ENCODE data around the gene BHLHA9.

Gene BHLHA9

GRCh38 chr17:1267471-1267943 is 2.7 kb upstream of the BHLHA9 start:
- TF ChIP-seq OSR1 (CRISPR knock-in tag; IDR thresholded peaks at IDR 0.05), result no peak
- ATAC-seq, result no peak

- ATAC-seq, result no peak
- no peak for TF ChIP-seq ZNF70 (CRISPR knock-in tag; IDR thresholded peaks at IDR 0.05)
- no peak for TF ChIP-seq TCF4 (CRISPR knock-in tag; IDR thresholded peaks at IDR 0.05; ENCODE audit: borderline replicate concordance)
These were observed 783 bp downstream of the BHLHA9 start for GRCh38 chr17:1271030-1271423.

GRCh38 chr17:1271441-1271840 is 1.2 kb downstream of the BHLHA9 start:
- TF ChIP-seq ZFP30 (CRISPR knock-in tag; IDR thresholded peaks at IDR 0.05), result no peak
- TF ChIP-seq ISL1 (CRISPR knock-in tag; IDR thresholded peaks at IDR 0.05), result no peak
- no peak for TF ChIP-seq SNAI2 (CRISPR knock-in tag; IDR thresholded peaks at IDR 0.05)
- TF ChIP-seq OSR1 (CRISPR knock-in tag; IDR thresholded peaks at IDR 0.05), result no peak
- TF ChIP-seq ZNF8 (CRISPR knock-in tag; IDR thresholded peaks at IDR 0.05), result no peak
- no peak for TF ChIP-seq POU6F1 (CRISPR knock-in tag; IDR thresholded peaks at IDR 0.05; ENCODE audit: borderline replicate concordance, low read depth)
- ATAC-seq, result no peak

- 0 out of 3 replicates have a peak, but pooled peaks have one; percentile 7 for ATAC-seq
- no peak for TF ChIP-seq ZC3H10 (CRISPR knock-in tag; IDR thresholded peaks at IDR 0.05)
- TF ChIP-seq ZNF8 (CRISPR knock-in tag; IDR thresholded peaks at IDR 0.05), result no peak
- TF ChIP-seq PATZ1 (CRISPR knock-in tag; IDR thresholded peaks at IDR 0.05; ENCODE audit: borderline replicate concordance), result no peak
- no peak for TF ChIP-seq PPARA (CRISPR knock-in tag; IDR thresholded peaks at IDR 0.05; ENCODE audit: borderline replicate concordance)
These were observed 2.5 kb downstream of the BHLHA9 start for GRCh38 chr17:1272701-1273100.

- ATAC-seq, result no peak
- TF ChIP-seq GLIS3 (CRISPR knock-in tag; IDR thresholded peaks at IDR 0.05) (no peak), ZNF8 (CRISPR knock-in tag; IDR thresholded peaks at IDR 0.05) (no peak), CREB5 (CRISPR knock-in tag; IDR thresholded peaks at IDR 0.05; ENCODE audit: low read depth) (no peak), TSHZ2 (CRISPR knock-in tag; IDR thresholded peaks at IDR 0.05) (no peak), ZC3H10 (CRISPR knock-in tag; IDR thresholded peaks at IDR 0.05) (no peak), OSR1 (CRISPR knock-in tag; IDR thresholded peaks at IDR 0.05) (no peak), POU6F1 (CRISPR knock-in tag; IDR thresholded peaks at IDR 0.05; ENCODE audit: borderline replicate concordance, low read depth) (no peak), ESRRG (CRISPR knock-in tag; IDR thresholded peaks at IDR 0.05) (no peak), SNAI2 (CRISPR knock-in tag; IDR thresholded peaks at IDR 0.05) (no peak), BACH2 (CRISPR knock-in tag; IDR thresholded peaks at IDR 0.05; ENCODE audit: borderline replicate concordance) (no peak), ZFP30 (CRISPR knock-in tag; IDR thresholded peaks at IDR 0.05) (no peak), ZNF70 (CRISPR knock-in tag; IDR thresholded peaks at IDR 0.05) (no peak), ARNTL (CRISPR knock-in tag; IDR thresholded peaks at IDR 0.05; ENCODE audit: borderline replicate concordance, low read depth) (no peak), CSDC2 (CRISPR knock-in tag; IDR thresholded peaks at IDR 0.05) (no peak), PATZ1 (CRISPR knock-in tag; IDR thresholded peaks at IDR 0.05; ENCODE audit: borderline replicate concordance) (no peak), TOX (CRISPR knock-in tag; IDR thresholded peaks at IDR 0.05; ENCODE audit: borderline replicate concordance) (no peak), ZNF565 (CRISPR knock-in tag; conservative IDR thresholded peaks at IDR 0.05; ENCODE audit: low read depth) (no peak), PPARA (CRISPR knock-in tag; IDR thresholded peaks at IDR 0.05; ENCODE audit: borderline replicate concordance) (no peak)
These were observed 3.4 kb downstream of the BHLHA9 start for GRCh38 chr17:1273492-1274244.

All from SK-N-SH treated with all-trans-retinoic acid at 6 μM for 48 hours (cell line).